ENCODE results near the gene CCNC.

GRCh38 chr6:99512033-99512432 is 56.4 kb downstream of the CCNC start:
- TF ChIP-seq CTCF (IDR thresholded peaks at IDR 0.05) (no peak), POLR2A (IDR thresholded peaks at IDR 0.05; ENCODE audit: low read depth) (no peak), POLR2AphosphoS5 (IDR thresholded peaks at IDR 0.05) (no peak), EP300 (IDR thresholded peaks at IDR 0.05) (no peak)

All from esophagus muscularis mucosa (tissue), 4 donors.